ENCODE results near the gene GPATCH1.

DNA sequence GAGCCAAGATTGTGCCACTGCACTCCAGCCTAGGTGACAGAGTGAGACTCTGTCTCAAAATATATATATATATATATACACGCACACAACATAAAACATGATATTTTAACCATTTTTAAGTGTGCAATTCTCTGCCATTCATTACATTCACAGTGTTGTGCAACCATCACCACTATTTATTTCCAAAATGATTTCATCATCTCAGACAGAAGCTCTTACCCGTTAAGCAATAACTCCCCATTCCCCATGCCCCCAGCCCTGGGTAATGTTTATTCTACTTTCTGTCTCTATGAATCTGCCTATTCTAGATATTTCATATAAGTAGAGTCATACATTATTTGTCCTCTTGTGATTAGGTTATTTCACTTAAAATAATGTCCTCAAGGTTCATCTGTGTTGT is 71.2 kb downstream of the GPATCH1 start:
- TF ChIP-seq, protein P1, sequence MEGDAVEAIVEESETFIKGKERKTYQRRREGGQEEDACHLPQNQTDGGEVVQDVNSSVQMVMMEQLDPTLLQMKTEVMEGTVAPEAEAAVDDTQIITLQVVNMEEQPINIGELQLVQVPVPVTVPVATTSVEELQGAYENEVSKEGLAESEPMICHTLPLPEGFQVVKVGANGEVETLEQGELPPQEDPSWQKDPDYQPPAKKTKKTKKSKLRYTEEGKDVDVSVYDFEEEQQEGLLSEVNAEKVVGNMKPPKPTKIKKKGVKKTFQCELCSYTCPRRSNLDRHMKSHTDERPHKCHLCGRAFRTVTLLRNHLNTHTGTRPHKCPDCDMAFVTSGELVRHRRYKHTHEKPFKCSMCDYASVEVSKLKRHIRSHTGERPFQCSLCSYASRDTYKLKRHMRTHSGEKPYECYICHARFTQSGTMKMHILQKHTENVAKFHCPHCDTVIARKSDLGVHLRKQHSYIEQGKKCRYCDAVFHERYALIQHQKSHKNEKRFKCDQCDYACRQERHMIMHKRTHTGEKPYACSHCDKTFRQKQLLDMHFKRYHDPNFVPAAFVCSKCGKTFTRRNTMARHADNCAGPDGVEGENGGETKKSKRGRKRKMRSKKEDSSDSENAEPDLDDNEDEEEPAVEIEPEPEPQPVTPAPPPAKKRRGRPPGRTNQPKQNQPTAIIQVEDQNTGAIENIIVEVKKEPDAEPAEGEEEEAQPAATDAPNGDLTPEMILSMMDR (IDR thresholded peaks at IDR 0.05), result no peak
- TF ChIP-seq POLR2AphosphoS5 (IDR thresholded peaks at IDR 0.05; ENCODE audit: insufficient read depth in 1 of 2, low read depth in 1 of 2), result no peak
